GM20000 (cell line): ENCODE measurements around the gene SLC25A1.

Source experiments
- DNase-seq: peaks from one replicate; pipeline ENCODE4 v3.0.0; 2012; ENCODE audit warnings: low spot score
- TF ChIP-seq, protein P1 (sequence below): IDR thresholded peaks from 2 replicates; pipeline ENCODE4 v1.5.1; 2012; ENCODE audit warnings: mild to moderate bottlenecking, control low read depth; ENCODE audit errors: extremely low read depth, missing control alignments

The SLC25A1 gene

DNA sequence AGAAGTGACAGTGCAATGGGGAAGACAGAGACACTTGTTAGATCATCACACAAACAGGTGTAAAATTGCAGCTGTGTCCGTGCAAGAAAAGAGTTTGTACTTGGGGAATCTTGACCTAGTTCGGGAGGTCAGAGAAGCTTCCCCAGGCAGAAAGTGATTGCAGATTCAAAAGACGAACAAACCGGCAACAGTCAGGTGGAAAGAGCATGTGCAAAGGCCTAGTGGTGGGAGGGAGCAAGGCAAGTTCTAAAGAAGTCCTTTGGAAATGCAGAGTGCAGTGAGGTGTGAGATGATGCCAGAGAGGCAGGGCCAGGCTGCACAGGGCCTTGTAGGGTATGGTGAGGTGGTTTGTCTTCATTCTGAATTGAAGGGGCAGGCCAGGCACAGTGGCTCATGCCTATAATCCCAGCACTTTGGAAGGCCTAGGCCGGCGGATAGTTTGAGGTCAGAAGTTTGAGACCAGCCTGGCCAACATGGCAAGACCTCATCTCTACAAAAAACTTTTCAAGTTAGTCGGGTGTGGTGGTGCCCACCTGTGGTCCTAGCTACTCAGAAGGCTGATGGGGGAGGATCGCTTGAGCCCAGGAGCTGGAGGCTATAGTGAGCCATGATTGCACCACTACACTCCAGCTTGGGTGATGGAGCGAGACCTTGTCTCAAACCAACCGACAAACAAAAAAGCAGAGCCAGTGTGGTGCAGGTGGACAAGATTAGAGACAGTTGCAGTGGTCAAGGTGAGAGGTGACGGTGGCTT, 32.1 kb downstream of the SLC25A1 start:
- TF ChIP-seq, protein P1, sequence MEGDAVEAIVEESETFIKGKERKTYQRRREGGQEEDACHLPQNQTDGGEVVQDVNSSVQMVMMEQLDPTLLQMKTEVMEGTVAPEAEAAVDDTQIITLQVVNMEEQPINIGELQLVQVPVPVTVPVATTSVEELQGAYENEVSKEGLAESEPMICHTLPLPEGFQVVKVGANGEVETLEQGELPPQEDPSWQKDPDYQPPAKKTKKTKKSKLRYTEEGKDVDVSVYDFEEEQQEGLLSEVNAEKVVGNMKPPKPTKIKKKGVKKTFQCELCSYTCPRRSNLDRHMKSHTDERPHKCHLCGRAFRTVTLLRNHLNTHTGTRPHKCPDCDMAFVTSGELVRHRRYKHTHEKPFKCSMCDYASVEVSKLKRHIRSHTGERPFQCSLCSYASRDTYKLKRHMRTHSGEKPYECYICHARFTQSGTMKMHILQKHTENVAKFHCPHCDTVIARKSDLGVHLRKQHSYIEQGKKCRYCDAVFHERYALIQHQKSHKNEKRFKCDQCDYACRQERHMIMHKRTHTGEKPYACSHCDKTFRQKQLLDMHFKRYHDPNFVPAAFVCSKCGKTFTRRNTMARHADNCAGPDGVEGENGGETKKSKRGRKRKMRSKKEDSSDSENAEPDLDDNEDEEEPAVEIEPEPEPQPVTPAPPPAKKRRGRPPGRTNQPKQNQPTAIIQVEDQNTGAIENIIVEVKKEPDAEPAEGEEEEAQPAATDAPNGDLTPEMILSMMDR: no peak
- no peak for DNase-seq

DNA sequence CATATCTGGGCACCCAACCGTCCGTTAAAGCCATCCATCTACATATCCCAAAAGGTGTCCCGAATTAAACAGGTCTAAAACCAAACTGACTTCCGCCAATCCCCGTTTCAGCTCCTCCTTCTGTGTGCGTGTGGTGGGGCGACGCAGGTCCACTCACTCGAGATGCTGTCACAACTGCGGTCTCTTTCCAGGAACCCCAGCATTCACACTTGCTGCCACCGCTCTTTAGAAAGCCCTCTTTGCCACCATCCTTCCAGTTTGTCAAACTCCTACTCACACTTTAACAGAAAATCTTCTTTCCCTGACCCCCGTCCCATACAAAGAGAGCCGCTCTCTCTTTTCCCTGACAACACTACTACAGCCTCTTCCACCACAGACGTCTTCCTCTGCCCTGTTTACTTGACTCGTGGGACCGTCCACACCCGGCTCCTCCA, 34.6 kb downstream of the SLC25A1 start:
- TF ChIP-seq, protein P1: no peak
- peak; percentile 57 for DNase-seq

DNA sequence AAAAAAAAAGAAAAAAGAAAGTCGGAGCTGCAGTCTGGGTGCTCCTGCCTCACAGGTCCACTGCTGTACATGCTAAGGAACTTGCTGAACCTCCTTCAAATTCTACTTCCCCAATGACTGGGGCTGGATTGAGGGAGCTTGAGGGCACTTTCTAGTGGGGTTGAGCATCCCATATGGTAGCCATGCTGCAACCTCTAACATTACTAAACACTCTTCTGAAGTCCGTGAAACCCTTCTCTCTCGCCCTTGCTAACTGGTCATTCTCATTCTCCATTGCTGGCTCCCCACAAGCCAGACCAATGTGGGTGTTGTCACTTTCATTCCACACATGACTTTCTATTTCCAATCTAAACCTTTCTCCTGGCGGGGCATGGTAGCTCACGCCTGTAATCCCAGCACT, 35.3 kb downstream of the SLC25A1 start:
- DNase-seq: no peak
- TF ChIP-seq, protein P1: no peak

DNA sequence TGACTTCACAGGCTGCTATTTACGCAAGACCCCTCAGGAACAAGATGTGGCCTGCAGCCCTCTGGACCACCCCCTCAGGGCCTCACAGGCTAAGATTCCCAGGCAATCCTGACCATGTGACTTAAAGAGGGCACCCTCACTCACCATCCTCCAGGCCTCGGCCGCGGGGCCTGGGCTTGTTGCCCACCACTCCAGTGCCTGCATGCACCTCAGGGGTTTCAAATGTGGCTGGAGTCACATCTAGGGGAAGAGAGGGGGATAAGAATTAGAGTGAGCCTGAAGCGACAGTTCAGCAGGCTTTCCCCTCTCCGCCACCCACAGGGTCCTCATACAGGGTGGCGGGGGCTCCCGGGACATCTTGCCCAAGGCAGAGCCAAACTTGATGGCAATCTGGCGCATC, 36.1 kb downstream of the SLC25A1 start:
- DNase-seq: no peak
- TF ChIP-seq, protein P1: no peak

DNA sequence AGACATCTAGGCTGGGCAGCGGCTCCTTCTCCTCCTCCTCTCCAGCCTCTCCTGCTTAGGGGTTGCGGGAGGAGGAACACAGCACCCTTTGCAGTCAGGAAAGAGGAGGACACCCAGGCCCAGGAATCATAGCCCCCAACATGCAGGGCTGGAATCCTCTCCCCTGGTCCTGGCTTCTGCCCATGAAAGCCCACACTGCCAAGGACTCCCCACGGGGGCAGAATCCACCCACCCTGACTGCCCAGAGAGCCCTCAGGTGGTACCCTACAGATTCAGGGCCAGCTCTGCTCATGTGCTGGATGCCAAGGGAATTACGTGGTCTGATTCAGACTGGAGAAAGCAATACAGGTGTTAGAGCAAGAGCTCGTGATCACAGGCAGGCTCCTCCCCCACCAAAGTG, 38.6 kb downstream of the SLC25A1 start:
- TF ChIP-seq, protein P1: no peak
- no peak for DNase-seq

DNA sequence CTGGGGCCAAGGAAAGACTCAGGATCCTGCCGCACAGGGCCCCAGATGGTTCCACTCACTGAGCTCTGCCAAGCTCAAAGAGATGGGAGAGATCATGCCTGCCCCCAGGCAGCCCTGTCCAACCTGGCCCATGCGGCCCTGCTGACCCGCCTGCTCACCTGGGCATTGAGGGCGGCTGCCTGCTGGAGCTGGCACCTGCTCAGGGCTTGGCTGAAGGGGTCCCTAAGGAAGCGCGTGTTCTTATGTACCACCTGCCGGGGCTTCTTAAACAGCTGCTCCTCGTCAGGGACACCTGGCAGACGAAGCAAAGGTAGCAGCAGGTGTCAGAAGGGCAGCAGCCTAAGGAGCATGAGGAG, 39.6 kb downstream of the SLC25A1 start:
- TF ChIP-seq, protein P1: no peak
- DNase-seq: no peak

DNA sequence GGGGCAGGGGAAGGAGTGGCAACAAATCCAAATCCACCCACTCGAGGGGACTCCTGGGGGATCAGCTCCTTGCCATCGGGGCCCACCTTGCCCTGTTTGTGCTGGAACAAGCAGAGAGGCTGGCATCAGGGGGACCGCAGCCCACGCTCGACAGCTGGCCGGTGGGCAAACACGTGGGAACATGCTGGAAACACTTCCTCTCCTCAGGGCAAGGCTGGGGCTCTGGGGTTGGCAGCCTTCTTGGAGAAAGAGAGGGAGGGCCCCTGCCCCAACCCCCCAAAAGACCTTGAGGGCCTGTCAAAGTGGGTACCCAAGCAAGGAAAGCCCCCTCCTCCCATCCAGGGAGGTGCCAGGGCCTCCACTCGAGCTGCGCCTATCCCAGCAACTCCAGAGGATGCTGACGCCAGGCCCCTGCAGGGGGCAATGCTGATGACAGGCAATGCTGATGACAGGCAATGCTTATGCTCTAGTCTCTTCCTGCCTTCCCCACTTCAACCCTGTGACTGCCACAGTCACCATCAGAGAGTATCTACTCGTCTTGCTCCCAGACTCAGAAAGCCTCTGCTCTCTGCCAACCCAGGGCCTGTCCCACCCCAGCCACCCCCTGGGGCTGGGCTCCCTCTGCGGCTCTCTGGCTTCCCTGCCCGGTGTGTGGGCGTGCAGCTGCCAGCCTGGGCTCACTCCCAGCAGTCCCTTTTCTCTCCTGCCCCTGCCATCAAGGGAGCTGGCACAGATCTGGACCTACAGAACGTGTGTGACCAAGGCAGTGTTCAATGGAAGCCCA, 40.1 kb downstream of the SLC25A1 start:
- TF ChIP-seq, protein P1: no peak
- DNase-seq: no peak
